ENCODE measurements around the gene TMEM37. TPM values are rescaled to one million over a fixed set of nuclear protein-coding genes. Genes with fewer than 3 reads are reported as not detected.

The TMEM37 gene
- total and polyA plus RNA-seq, 9 of the 15 experiments (the other 6 are each of a cell fraction or from before 2014, with no cell fraction given) = 0.03 to 0.64 (median 0.31) TPM; not detected in 1

DNA sequence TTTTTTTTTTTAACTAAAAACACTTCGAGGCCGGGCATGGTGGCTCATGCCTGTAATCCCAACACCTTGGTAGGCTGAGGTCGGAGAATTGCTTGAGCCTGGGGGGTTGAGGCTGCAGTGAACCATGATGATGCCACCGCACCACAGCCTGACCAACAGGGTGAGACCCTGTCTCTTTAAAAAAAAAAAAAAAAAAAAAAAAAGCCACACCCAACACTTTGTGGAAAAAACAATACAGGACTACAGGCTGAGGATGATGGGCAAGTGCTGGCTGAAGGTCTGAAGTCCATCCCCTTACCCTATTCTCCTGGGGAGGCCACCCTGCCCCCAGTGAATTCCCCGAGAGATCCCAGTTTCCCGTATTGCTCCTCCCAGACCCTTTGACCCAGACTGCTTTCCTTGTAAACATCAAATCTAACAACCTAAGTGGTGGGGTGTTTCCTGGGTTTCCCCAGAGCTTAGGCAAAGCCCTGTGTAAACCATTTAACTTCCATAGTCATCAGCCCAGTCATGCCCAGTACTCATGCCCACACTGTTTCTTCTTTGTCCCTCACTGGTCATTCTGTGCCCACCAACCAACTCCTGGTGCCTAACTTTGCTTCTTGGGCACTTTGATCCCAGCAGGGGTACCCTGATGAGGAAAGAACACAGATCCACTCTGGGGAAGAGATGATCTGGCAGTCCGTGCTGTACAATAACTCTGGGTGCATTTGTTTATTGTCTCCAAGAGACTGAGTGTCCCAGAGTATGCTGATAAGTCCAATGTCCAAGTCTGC, 5.8 kb upstream of the TMEM37 start:
- no peak for TF ChIP-seq OTX1 (CRISPR knock-in tag; IDR thresholded peaks at IDR 0.05)
- no peak for TF ChIP-seq TGIF2 (CRISPR knock-in tag; IDR thresholded peaks at IDR 0.05)
- TF ChIP-seq SRSF9 (IDR thresholded peaks at IDR 0.05; ENCODE audit: borderline replicate concordance, low read depth, low read length) = no peak
- TF ChIP-seq NCOR1 (IDR thresholded peaks at IDR 0.05) = no peak
- TF ChIP-seq ZNF384 (IDR thresholded peaks at IDR 0.05; ENCODE audit: low read depth, low read length) = 0 out of 2 replicates have a peak, but pooled peaks have one; percentile 51
- TF ChIP-seq PPARD (CRISPR knock-in tag; IDR thresholded peaks at IDR 0.05) = no peak
- TF ChIP-seq SREBF1 (IDR thresholded peaks at IDR 0.05; ENCODE audit: borderline replicate concordance, low read depth, low read length) = no peak
- TF ChIP-seq, protein P1, sequence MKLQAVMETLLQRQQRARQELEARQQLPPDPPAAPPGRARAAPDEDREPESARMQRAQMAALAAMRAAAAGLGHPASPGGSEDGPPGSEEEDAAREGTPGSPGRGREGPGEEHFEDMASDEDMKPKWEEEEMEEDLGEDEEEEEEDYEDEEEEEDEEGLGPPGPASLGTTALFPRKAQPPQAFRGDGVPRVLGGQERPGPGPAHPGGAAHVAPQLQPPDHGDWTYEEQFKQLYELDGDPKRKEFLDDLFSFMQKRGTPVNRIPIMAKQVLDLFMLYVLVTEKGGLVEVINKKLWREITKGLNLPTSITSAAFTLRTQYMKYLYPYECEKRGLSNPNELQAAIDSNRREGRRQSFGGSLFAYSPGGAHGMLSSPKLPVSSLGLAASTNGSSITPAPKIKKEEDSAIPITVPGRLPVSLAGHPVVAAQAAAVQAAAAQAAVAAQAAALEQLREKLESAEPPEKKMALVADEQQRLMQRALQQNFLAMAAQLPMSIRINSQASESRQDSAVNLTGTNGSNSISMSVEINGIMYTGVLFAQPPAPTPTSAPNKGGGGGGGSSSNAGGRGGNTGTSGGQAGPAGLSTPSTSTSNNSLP (IDR thresholded peaks at IDR 0.05; ENCODE audit: borderline replicate concordance, low read depth, low read length) = no peak
- Histone ChIP-seq H3K9me3 (replicated peaks; ENCODE audit: control insufficient read depth, insufficient read depth, low read depth, low read length) (no peaks in the 10 kb centered on the region), H3K27ac (ENCODE audit: extremely low read depth, low read depth, low read length) (no peak overlapping the region), H3K27me3 (ENCODE audit: control insufficient read depth in 2 of 2, insufficient read depth in 2 of 2, low read length in 2 of 2) (peaks cover 15 to 37% of the 10 kb centered on the region in 2 experiments; a peak in 4 of 5 replicates), H3K4me1 (replicated peaks in 1 of 2; ENCODE audit: control insufficient read depth in 2 of 2, insufficient read depth in 2 of 2, low read length in 2 of 2) (peaks cover 4 to 15% of the 10 kb centered on the region in 2 experiments), H3K4me3 (no peak overlapping the region), H3K4me2 (ENCODE audit: insufficient read depth, low read length) (no peak overlapping the region), H3K36me3 (ENCODE audit: control insufficient read depth, insufficient read depth, low read length) (no peaks in the 10 kb centered on the region), H4K20me1 (replicated peaks; ENCODE audit: control insufficient read depth, insufficient read depth, low read length) (no peaks in the 10 kb centered on the region), H3K9me1 (ENCODE audit: control insufficient read depth, insufficient read depth, low read length) (no peaks in the 10 kb centered on the region), H3K9ac (ENCODE audit: insufficient read depth in 1 of 2, low read depth in 2 of 2, low read length in 2 of 2) (no peak overlapping the region), H2AFZ (ENCODE audit: low read depth, low read length) (no peak overlapping the region), H3K79me2 (ENCODE audit: control insufficient read depth, insufficient read depth, low read length) (no peaks in the 10 kb centered on the region)
- ATAC-seq (no peak), DNase-seq (ENCODE audit: extremely low read depth in 1 of 4, low spot score in 3 of 4) (no peak), FAIRE-seq (no peak)
- CTCF ChIA-PET (ENCODE audit: low intra/inter-chr PET ratio) = no interaction called here
- no TSS peak for BruUV-seq (replicated peaks)
- intact Hi-C loops (cut with micrococcal nuclease) (no loop called here), in situ Hi-C loops (cut with MboI) (no loop called here)
- 3% methylated on average over 6 of the region's 7 CpGs for WGBS (ENCODE audit: insufficient coverage, low coverage, missing lambda C conversion rate)
- POLR2A ChIA-PET = no interaction called here

Data from K562 (cell line).